Right lobe of liver (tissue), 6 donors: ENCODE measurements around the gene CSF1. TPM values are rescaled to one million over a fixed set of nuclear protein-coding genes. Genes with fewer than 3 reads are reported as not detected.
A peak's percentile ranks its signal among the peaks of the same experiment; 100 is the strongest.
"Not testable (repeated sequence)": the region's sequence is repeated elsewhere in the genome, so short reads cannot be mapped to it uniquely, and the experiment has no call there.

Source experiments
- ATAC-seq, 4 donors: fragments of 200-7000 bp; cut with Tn5 transposase; one replicate each; pipeline ENCODE4 v1.9.1; 2020; ENCODE audit warnings: mild to moderate bottlenecking in 4 of 4, moderate library complexity in 4 of 4
- DNase-seq, 3 donors: peaks; one replicate each; pipeline ENCODE4 v3.0.0-alpha.2; 2020
- H3K27ac ChIP-seq, 3 donors: fragments of 200-600 bp; one replicate each; pipeline ENCODE4 v1.8.0; 2022
- H3K27me3 ChIP-seq, 2 donors: fragments of 200-600 bp; one replicate each; pipeline ENCODE4 v1.8.0; 2022
- H3K36me3 ChIP-seq, 4 donors: fragments of 200-600 bp; sonication (generic) in 1 of 4; one replicate each; pipeline versions ENCODE4 v1.5.1 to v1.8.0; 2017 to 2022; ENCODE audit warnings: control low read depth in 1 of 4
- H3K4me1 ChIP-seq, 4 donors: fragments of 200-600 bp; sonication (generic) in 1 of 4; one replicate each; pipeline versions ENCODE4 v1.5.1 to v1.8.0; 2017 to 2022; ENCODE audit warnings: control low read depth in 1 of 4
- H3K4me3 ChIP-seq, 3 donors: fragments of 200-600 bp; one replicate each; pipeline ENCODE4 v1.8.0; 2022
- H3K9me3 ChIP-seq, 4 donors: fragments of 200-600 bp; sonication (generic) in 1 of 4; one replicate each; pipeline versions ENCODE4 v1.5.1 to v1.8.0; 2017 to 2022; ENCODE audit warnings: control low read depth in 1 of 4
- CTCF ChIP-seq, 4 donors: fragments of 200-600 bp in 3 of 4; fragments of 450-650 bp in 1 of 4; IDR thresholded peaks; one replicate each; pipeline versions ENCODE4 v1.5.1 to v1.8.0; 2016 to 2022; ENCODE audit warnings: antibody characterized with exemption in 4 of 4, mild to moderate bottlenecking in 2 of 4
- POLR2A ChIP-seq: fragments of 450-650 bp; IDR thresholded peaks from one replicate; pipeline ENCODE4 v1.6.1; 2017; ENCODE audit warnings: antibody characterized with exemption, mild to moderate bottlenecking
- WGBS: methylation state at CpG from one replicate; pipeline ENCODE4 v1.1.6; 2018; ENCODE audit warnings: low coverage, low lambda C conversion rate; ENCODE audit not compliant: insufficient coverage; ENCODE audit errors: missing lambda C conversion rate; 5-methylcytosine and 5-hydroxymethylcytosine counted together
- intact Hi-C, 2 donors: fragments of 100-400 bp; cut with DNase I; formaldehyde crosslinking; loops; one replicate each; pipeline versions ENCODE4 v1.11.2 to v1.14.1; 2022
- long read RNA-seq: library from polyadenylated mRNA; unstranded; transcript quantifications from one replicate; pipeline ENCODE4 v2.0.0, GENCODE V29; 2019
- total RNA-seq, 6 experiments: library from RNA; depleted of rRNA in 2 of 6; stranded (reverse); fragments of >200 nt in 2 of 6; fragmentation: NEBNext Ultra II Directional in 3 of 6; extraction: Animal tissue kit (Norgen Biotek cat#: 25700) in 3 of 6; gene quantifications; one replicate each; pipeline versions ENCODE4 v1.1.0 to v1.2.4, GENCODE V29; 2016 to 2023
- donor health status: DM: no; HTN: yes; CAD: no.
- donor health status: DM: no; HTN: no; CAD: no.
- donor health status: DM: no; HTN: no; CAD: no.
- donor health status: DM: no; HTN: yes; CAD: no.
- donor health status: DM: no; HTN: yes; CAD: no.

The CSF1 gene
- total RNA-seq, result 10 to 100 TPM in 5 of 6 experiments, 1 to 10 TPM in 1; 4.8 to 44.1 (median 22.0) TPM
- long read RNA-seq, partial matches to known transcripts, result 1 of 1 reads
- long read RNA-seq, other reads (novel, unspliced or antisense), result 0 of 1 reads

- intact Hi-C loops, result loop anchor here in 1 of 2 donors (10.0 kb wide), 1 partner anchor 64 kb away; no protein-coding TSS in a partner anchor
- Histone ChIP-seq H3K27me3 (no peaks in the 10 kb centered on the region), H3K4me1 (peaks cover 0 to 34% (median 10%) of the 10 kb centered on the region in 4 donors), H3K36me3 (peaks cover 0 to under 1% (median 0%) of the 10 kb centered on the region in 4 donors), H3K27ac (peak within 1 kb of the TSS; percentile 76 to 83 (median 76)), H3K4me3 (peak within 1 kb of the TSS; percentile 77 to 89 (median 87)), H3K9me3 (no peaks in the 10 kb centered on the region)
- TF ChIP-seq POLR2A, result peak; percentile 82
- no peak for TF ChIP-seq CTCF (IDR thresholded peaks at IDR 0.05)
- ATAC-seq (peak; percentile 77 to 82 (median 79)), DNase-seq (peak; percentile 82 to 86 (median 82))
- 0% methylated on average over 28 of the region's 45 CpGs for WGBS
Measured at GRCh38 chr1:109910123-109910962, at the start of gene CSF1. Gene CSF1 (plus strand): TSS chr1:109910849. CDS start chr1:109911024, 175 bp downstream.

- H3K27me3 ChIP-seq, H3K27ac ChIP-seq, H3K9me3 ChIP-seq, intact Hi-C loops, H3K4me1 ChIP-seq, ATAC-seq, H3K36me3 ChIP-seq, H3K4me3 ChIP-seq: not testable (repeated sequence)
- DNase-seq, result peak in 1 of 3 donors; percentile 15
- WGBS, result 94% methylated on average over 2 of the region's 2 CpGs
Measured at GRCh38 chr1:109861616-109862015, 49.0 kb upstream of the CSF1 start.

GRCh38 chr1:109863667-109864046, 47.0 kb upstream of the CSF1 start:
- H3K27me3 ChIP-seq, result no peaks in the 10 kb centered on the region
- ATAC-seq, result no peak

GRCh38 chr1:109864047-109864822, 46.4 kb upstream of the CSF1 start:
- DNase-seq (peak in 1 of 3 donors; percentile 36), ATAC-seq (peak in 2 of 4 donors; percentile 26 to 41)
- Histone ChIP-seq H3K27me3 (no peaks in the 10 kb centered on the region), H3K36me3 (no peaks in the 10 kb centered on the region), H3K4me1 (no peaks in the 10 kb centered on the region), H3K9me3 (no peaks in the 10 kb centered on the region), H3K27ac (no peak overlapping the region), H3K4me3 (no peak overlapping the region)
- TF ChIP-seq POLR2A (no peak), CTCF (IDR thresholded peaks at IDR 0.05) (no peak)
- 71% methylated on average over 3 of the region's 5 CpGs for WGBS
- intact Hi-C loops, result no loop called here

More at GRCh38 chr1:109863667-109864046, 47.0 kb upstream of the CSF1 start:
- TF ChIP-seq CTCF (IDR thresholded peaks at IDR 0.05) (no peak), POLR2A (no peak)
- no peak for DNase-seq
- H3K27ac ChIP-seq, result no peak overlapping the region
- intact Hi-C loops, result no loop called here
- no peak overlapping the region for H3K4me3 ChIP-seq
- no peaks in the 10 kb centered on the region for H3K36me3 ChIP-seq
- no peaks in the 10 kb centered on the region for H3K4me1 ChIP-seq
- H3K9me3 ChIP-seq, result no peaks in the 10 kb centered on the region
